ENCODE data around the gene EBF3. TPM values are rescaled to one million over a fixed set of nuclear protein-coding genes. Genes with fewer than 3 reads are reported as not detected.

EBF3 gene
- total RNA-seq, 1 donor = 14.7 TPM

- no peak for DNase-seq (ENCODE audit: low read depth)
- no peak for TF ChIP-seq CTCF (IDR thresholded peaks at IDR 0.05; ENCODE audit: insufficient read depth, low read length)
- H3K4me3 ChIP-seq (ENCODE audit: low read depth, low read length) = no peak overlapping the region
Measured at GRCh38 chr10:129788215-129788614, 175.9 kb downstream of the EBF3 start.

- DNase-seq (ENCODE audit: low read depth) = no peak
Measured at GRCh38 chr10:129787557-129787956, 176.5 kb downstream of the EBF3 start.

GRCh38 chr10:129786216-129786615, 177.9 kb downstream of the EBF3 start:
- H3K4me3 ChIP-seq (ENCODE audit: low read depth, low read length) = no peak overlapping the region
- no peak for DNase-seq (ENCODE audit: low read depth)
- TF ChIP-seq CTCF (IDR thresholded peaks at IDR 0.05; ENCODE audit: insufficient read depth, low read length) = no peak

More at GRCh38 chr10:129787557-129787956, 176.5 kb downstream of the EBF3 start:
- no peak for TF ChIP-seq CTCF (IDR thresholded peaks at IDR 0.05; ENCODE audit: insufficient read depth, low read length)
- no peak overlapping the region for H3K4me3 ChIP-seq (ENCODE audit: low read depth, low read length)

GRCh38 chr10:129785536-129785981, 178.5 kb downstream of the EBF3 start:
- TF ChIP-seq CTCF (IDR thresholded peaks at IDR 0.05; ENCODE audit: insufficient read depth, low read length) = no peak
- no peak for DNase-seq (ENCODE audit: low read depth)

More at GRCh38 chr10:129785536-129785981, 178.5 kb downstream of the EBF3 start:
- no peak overlapping the region for H3K4me3 ChIP-seq (ENCODE audit: low read depth, low read length)

Small RNA genes lying within 50 kb of the gene (small RNA-seq; reads per million reads assigned to genes)
- not detected for gene AL354950.2
- gene MIR4297 = not detected

Other genes with a start within 250 kb of the EBF3 start
- 0.49 and 2.0 TPM in 2 replicates for gene C10orf143, start 146.6 kb upstream of the EBF3 start, total RNA-seq (ENCODE audit: low replicate concordance)
- gene GLRX3, start 172.1 kb upstream of the EBF3 start, total RNA-seq (ENCODE audit: low replicate concordance) = 114 and 124 TPM in 2 replicates

Measured in fibroblast of the aortic adventitia (primary cell).